Left renal pelvis (tissue), 4 donors: Measurements from ENCODE around the gene KCNMA1. TPM values are rescaled to one million over a fixed set of nuclear protein-coding genes. Genes with fewer than 3 reads are reported as not detected.

Source experiments
- DNase-seq, 4 donors: peaks; one replicate each; pipeline ENCODE4 v3.0.0-alpha.2; 2013; ENCODE audit warnings: low read depth in 4 of 4, low spot score in 3 of 4
- polyA plus RNA-seq, 4 donors: library from polyadenylated mRNA; unstranded; fragments of 120-200 nt; gene quantifications; one replicate each; pipeline ENCODE4 v1.2.1, GENCODE V29; 2013; ENCODE audit not compliant: insufficient read length in 4 of 4

Gene KCNMA1
- polyA plus RNA-seq, 4 donors, result 3.3 to 4.9 (median 4.4) TPM

GRCh38 chr10:77320971-77321471 lies 316.6 kb downstream of the KCNMA1 start:
- DNase-seq, result no peak

- no peak for DNase-seq
Observed at GRCh38 chr10:77319557-77319956, 318.1 kb downstream of the KCNMA1 start.

GRCh38 chr10:77318739-77319138 lies 318.9 kb downstream of the KCNMA1 start:
- DNase-seq, result no peak

- DNase-seq, result no peak
Observed at GRCh38 chr10:77317221-77317620, 320.4 kb downstream of the KCNMA1 start.

GRCh38 chr10:77315496-77316129 lies 322.0 kb downstream of the KCNMA1 start:
- DNase-seq, result no peak

GRCh38 chr10:77313066-77313750 lies 324.4 kb downstream of the KCNMA1 start:
- DNase-seq, result no peak

GRCh38 chr10:77311186-77311585 lies 326.4 kb downstream of the KCNMA1 start:
- DNase-seq, result no peak

- no peak for DNase-seq
Observed at GRCh38 chr10:77310288-77310840, 327.2 kb downstream of the KCNMA1 start.

- no peak for DNase-seq
Observed at GRCh38 chr10:77309509-77309908, 328.1 kb downstream of the KCNMA1 start.

- no peak for DNase-seq
Observed at GRCh38 chr10:77309092-77309491, 328.5 kb downstream of the KCNMA1 start.

- peak in 3 of 4 donors; percentile 29 to 37 (median 35) for DNase-seq
Observed at GRCh38 chr10:77308084-77308732, 329.4 kb downstream of the KCNMA1 start.

GRCh38 chr10:77306666-77307065 lies 330.9 kb downstream of the KCNMA1 start:
- no peak for DNase-seq

GRCh38 chr10:77305650-77306632 lies 331.7 kb downstream of the KCNMA1 start:
- no peak for DNase-seq

GRCh38 chr10:77304192-77304591 lies 333.4 kb downstream of the KCNMA1 start:
- no peak for DNase-seq

GRCh38 chr10:77301305-77301730 lies 336.3 kb downstream of the KCNMA1 start:
- no peak for DNase-seq

- no peak for DNase-seq
Observed at GRCh38 chr10:77300682-77301302, 336.8 kb downstream of the KCNMA1 start.

- no peak for DNase-seq
Observed at GRCh38 chr10:77299320-77299719, 338.3 kb downstream of the KCNMA1 start.

GRCh38 chr10:77297393-77297739 lies 340.2 kb downstream of the KCNMA1 start:
- no peak for DNase-seq

GRCh38 chr10:77296534-77297392 lies 340.8 kb downstream of the KCNMA1 start:
- no peak for DNase-seq
